ENCODE data around the gene JAML. TPM values are rescaled to one million over a fixed set of nuclear protein-coding genes. Genes with fewer than 3 reads are reported as not detected.

The JAML gene
- total and polyA plus RNA-seq, 2 of the 8 experiments (the other 6 are each of a cell fraction or from before 2014, with no cell fraction given) = 0.12 to 0.58 TPM

GRCh38 chr11:118243161-118243560 lies 18.4 kb upstream of the JAML start (continued):
- TF ChIP-seq CHD7 (IDR thresholded peaks at IDR 0.05; ENCODE audit: insufficient replicate concordance, low read length) (no peak), TBP (IDR thresholded peaks at IDR 0.05; ENCODE audit: low read depth, low read length) (no peak), TEAD4 (IDR thresholded peaks at IDR 0.05; ENCODE audit: low read depth, low read length) (no peak), CHD1 (IDR thresholded peaks at IDR 0.05; ENCODE audit: low read depth, low read length) (no peak), ZNF274 (IDR thresholded peaks at IDR 0.05; ENCODE audit: borderline replicate concordance, extremely low read depth, low read length) (no peak), NANOG (IDR thresholded peaks at IDR 0.05; ENCODE audit: insufficient read depth, low read depth, low read length, poor library complexity, severe bottlenecking) (no peak), EZH2 (IDR thresholded peaks at IDR 0.05; ENCODE audit: low read depth, low read length, severe bottlenecking) (no peak)

Measured in H1 (cell line).